Mucosa of gallbladder (tissue), 1 donor: ENCODE data around the gene MAPK1. TPM values are rescaled to one million over a fixed set of nuclear protein-coding genes. Genes with fewer than 3 reads are reported as not detected.
"Not testable (repeated sequence)": the region's sequence is repeated elsewhere in the genome, so short reads cannot be mapped to it uniquely, and the experiment has no call there.

ENCODE experiments used
- DNase-seq: peaks from one replicate; pipeline ENCODE4 v3.0.0-alpha.2; 2020; ENCODE audit warnings: low spot score
- total RNA-seq: library from RNA; stranded (reverse); gene quantifications from one replicate; pipeline ENCODE4 v1.2.1, GENCODE V29; 2021
- donor health status: DM: no; HTN: no; CAD: no.

MAPK1 gene
- total RNA-seq, 1 donor from 2014 or later, result 131 TPM

DNA sequence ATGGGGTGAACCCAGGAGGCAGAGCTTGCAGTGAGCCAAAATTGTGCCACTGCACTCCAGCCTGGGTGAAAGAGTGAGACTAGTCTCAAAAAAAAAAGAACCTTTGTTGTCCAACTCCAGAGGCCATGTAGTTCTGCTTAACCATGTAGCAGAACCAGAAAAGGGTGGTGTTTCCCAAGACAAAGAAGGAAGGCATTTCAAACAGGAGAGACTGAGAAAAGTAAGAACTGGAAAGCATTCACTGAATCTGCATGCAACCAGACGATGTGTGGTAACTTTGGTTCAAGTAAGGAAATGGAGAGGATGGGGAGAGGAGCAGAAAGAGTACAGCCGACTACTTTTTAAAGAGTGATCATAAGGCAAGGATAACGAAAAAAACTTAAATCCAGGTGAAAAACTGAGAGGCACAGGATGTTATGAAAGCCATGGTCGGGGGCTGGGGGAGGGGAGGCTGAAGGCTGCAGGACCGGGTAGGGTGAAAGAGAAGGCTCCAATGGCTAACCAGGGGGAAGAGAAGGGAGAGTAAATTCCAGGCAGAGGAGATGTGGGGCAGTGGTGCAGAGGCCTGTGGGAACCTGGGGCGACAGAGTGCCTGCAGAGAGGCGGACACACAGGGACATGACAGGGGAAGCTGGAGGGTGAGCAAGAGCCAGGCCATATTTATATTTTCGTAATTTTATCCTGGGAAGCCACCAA lies 48.8 kb downstream of the MAPK1 start:
- no peak for DNase-seq

GRCh38 chr22:21817497-21817853 lies 50.0 kb downstream of the MAPK1 start:
- not testable (repeated sequence) for DNase-seq

GRCh38 chr22:21816787-21817496 lies 50.5 kb downstream of the MAPK1 start:
- peak; percentile 27 for DNase-seq

DNA sequence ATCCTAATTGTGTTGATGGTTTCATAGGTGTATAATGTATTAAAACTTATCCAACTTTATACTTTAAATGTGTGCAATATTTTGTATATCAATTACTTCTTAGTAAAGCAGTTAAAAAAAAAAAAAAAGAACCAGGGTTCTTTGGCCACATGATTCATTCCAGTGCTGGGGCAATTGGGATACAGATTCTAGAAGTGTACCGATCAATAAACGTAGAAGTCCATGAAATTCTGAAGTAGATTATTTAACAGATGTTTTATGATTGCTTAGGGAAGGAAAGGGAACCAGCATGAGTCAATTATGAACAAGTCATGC lies 51.0 kb downstream of the MAPK1 start:
- no peak for DNase-seq

GRCh38 chr22:21815958-21816357 lies 51.5 kb downstream of the MAPK1 start:
- no peak for DNase-seq

DNA sequence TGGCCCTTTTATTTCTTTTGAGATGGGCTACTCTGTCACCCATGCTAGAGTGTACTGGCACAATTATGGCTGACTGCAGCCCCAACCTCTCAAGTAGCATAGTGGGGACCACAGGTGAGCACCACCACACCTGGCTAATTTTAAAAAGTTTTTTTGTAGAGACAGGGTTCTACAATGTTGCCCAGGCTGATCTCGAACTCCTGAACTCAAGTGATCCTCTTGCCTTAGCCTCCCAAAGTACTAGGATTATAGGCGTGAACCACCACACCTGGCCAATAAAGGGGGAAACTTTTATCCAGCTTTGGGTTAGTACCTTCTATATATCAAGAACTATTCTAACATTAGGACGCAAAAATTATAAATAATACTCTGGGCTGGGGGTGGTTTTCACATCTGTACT lies 52.1 kb downstream of the MAPK1 start:
- no peak for DNase-seq

- DNase-seq, result no peak
Observed at GRCh38 chr22:21811982-21812381, 55.5 kb downstream of the MAPK1 start.

- no peak for DNase-seq
Observed at GRCh38 chr22:21807544-21808529, 59.6 kb downstream of the MAPK1 start.

DNA sequence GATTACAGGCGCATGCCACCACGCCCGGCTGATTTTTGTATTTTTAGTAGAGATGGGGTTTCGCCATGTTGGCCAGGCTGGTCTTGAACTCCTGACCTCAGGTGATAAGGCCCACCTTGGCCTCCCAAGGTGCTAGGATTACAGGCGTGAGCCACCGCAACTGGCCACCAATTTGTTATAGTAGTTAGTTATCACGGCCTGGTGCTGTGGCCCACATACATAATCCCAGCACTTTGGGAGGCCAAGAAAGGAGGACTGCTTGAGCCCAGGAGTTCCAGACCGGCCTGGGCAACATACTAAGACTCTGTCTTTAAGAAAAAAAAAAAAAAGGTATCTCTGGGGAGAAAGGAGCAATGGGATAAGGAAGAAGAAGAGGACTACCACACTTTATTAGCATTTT lies 62.1 kb downstream of the MAPK1 start:
- DNase-seq, result not testable (repeated sequence)

GRCh38 chr22:21803811-21804249 lies 63.6 kb downstream of the MAPK1 start:
- DNase-seq, result no peak

DNA sequence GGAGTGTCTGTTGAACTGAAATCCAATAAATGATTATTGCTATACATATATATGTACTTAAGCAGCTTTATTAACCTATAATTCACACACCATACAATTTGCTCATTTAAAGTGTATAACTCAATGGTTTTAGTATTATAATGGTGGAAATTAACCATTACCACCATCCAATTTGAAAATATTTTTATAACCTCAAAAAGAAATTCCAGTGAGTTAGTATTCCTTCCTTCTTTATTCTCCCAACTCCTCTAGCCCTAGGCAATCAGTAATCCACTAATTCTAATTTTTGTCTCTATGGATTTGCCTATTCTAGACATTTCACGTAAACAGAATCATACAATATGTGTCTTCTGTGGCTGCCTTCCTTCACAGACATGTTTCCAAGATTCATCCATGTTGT lies 64.8 kb downstream of the MAPK1 start:
- DNase-seq, result no peak

- DNase-seq, result no peak
Observed at GRCh38 chr22:21802056-21802455, 65.4 kb downstream of the MAPK1 start.

DNA sequence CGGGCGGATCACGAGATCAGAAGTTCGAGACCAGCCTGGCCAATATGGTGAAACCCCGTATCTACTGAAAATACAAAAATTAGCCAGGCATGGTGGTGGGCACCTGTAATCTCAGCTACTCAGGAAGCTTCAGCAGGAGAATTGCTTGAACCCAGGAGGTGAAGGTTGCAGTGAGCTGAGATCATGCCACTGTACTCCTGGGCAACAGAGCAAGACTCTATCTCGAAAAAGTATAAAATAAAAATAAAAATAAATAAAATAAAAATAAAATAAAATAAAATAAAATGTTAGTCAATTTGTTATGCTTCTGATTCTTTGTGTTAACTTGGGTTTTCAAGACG lies 66.2 kb downstream of the MAPK1 start:
- not testable (repeated sequence) for DNase-seq

- no peak for DNase-seq
Observed at GRCh38 chr22:21800552-21801303, 66.7 kb downstream of the MAPK1 start.

DNA sequence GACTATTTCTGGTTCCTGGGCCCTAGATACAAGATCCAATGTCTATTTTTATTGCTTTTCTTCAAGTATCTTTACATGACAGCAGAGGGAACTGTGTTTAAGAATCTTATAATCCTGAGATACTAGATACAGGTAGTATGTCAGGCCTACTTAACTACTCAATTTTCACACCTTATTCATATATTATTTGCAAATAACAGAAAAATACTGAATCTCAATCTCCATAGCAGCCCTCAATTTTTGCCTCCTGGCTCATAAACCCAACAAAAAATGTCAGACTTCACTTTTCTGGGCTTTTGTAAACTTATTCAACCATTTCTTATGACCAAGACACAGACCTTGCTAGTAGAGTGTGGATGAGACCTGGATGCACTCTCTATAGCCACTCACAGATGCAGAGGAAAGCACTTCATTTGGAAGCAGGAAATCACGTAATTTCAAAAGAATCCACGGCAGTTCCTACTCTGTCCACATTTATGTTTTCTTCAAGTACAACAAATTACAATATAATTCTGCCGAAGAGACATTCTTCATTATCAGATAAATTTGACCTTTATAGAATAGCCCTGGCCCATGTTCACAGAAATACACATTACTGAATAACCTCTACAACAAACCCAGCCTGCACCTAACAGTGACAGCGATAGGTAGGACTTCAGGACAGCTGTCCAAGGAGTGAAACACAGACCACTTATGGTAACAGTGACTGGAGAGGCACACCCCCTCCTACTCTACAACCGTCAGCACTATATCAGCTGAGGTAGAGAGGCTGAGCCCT lies 69.8 kb downstream of the MAPK1 start:
- no peak for DNase-seq

- DNase-seq, result no peak
Observed at GRCh38 chr22:21796863-21797262, 70.6 kb downstream of the MAPK1 start.

DNA sequence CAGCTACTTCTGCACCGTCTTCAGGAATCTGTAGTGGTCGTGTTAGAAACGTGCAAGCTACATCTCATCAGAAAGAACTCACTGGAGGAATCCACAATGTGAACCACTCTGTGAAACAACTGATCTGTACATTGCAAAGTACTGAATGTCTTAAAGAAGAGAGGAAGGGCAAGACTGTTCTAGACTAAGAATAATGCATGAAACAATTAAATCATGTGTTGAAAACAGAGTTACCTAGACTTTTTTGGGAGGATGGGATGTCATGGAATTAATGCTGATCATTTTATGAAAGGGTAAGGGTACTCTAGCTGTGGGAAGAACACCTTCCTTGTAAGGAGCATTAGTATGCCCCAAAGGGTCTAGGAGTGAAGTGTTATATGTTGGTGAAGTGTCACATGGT lies 71.2 kb downstream of the MAPK1 start:
- no peak for DNase-seq

DNA sequence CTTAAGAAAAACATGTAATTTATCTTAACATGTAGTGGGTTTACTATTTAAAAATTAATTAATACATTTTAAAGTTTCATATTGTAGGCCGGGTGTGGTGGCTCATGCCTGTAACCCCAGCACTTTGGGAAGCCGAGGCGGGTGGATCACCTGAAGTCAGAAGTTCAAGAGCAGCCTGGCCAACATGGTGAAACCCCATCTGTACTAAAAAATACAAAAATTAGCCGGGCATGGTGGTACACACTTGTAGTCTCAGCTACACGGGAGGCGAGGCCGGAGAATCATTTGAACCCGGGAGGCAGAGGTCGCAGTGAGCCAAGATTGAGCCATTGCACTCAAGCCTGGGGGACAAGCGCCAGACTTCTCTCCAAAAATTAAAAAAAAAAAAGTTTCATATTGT lies 73.7 kb downstream of the MAPK1 start:
- DNase-seq, result not testable (repeated sequence)

DNA sequence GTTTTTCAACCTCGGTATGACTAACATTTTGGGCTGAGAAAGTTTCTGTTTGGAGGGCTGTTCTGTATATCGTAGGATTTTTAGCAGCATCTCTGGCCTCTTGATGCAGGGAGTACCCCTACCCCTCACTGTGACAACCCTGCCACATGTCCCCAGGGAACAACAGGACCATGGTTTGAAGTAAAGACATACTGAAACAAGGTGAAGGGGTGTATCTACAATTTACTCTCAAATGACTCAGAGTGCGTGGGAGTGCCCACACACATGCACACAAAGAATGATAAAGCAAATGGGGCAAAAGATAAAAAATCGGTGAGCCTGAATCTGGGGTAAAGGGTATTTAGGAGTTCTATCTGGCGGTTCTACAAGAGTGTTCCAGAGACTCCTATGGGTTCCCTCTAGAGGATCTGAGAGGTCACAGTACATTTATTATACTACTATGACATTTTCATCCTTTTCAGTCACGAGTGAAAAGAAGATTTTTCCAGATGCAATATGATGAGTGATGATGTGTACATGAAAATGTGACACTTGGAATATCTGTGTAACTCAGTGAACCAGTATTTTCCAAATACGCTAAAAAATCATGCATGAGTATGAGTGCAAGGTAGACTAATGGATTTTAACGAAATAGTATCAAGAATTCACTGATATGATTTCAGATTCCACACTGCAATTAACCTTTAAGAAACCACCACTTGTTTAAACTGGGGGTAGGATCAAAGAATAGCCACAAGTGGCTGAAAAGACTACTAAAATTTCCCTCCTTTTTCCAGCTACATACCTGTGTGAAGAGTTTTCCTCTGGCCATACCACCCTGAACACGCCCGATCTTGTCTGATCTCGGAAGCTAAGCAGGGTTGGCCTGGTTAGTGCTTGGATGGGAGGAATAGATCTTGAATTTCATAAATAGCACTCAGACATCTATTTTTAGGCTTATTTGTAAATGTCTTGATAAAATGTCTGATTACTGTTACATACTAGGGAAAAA lies 75.5 kb downstream of the MAPK1 start:
- no peak for DNase-seq
